Vagina (tissue), 2 donors: Measurements from ENCODE around the gene MXRA7.

ENCODE experiments used
- POLR2A ChIP-seq, 2 donors: fragments of 450-650 bp; IDR thresholded peaks; one replicate each; pipeline ENCODE4 v1.6.1; 2017; ENCODE audit warnings: antibody characterized with exemption in 2 of 2, mild to moderate bottlenecking in 2 of 2, moderate library complexity in 2 of 2
- POLR2AphosphoS5 ChIP-seq, 2 donors: sonication (generic); formaldehyde crosslinking; IDR thresholded peaks; one replicate each; pipeline ENCODE4 v1.9.0; 2017; ENCODE audit warnings: antibody characterized with exemption in 2 of 2, mild to moderate bottlenecking in 2 of 2, low read depth in 1 of 2; ENCODE audit not compliant: insufficient read depth in 1 of 2
- TF ChIP-seq, protein P1 (sequence below), 3 experiments: fragments of 450-650 bp in 2 of 3; fragments of 200-600 bp in 1 of 3; sonication (generic) in 1 of 3; IDR thresholded peaks; one replicate each; pipeline ENCODE4 v1.5.1; 2017 to 2019; ENCODE audit warnings: antibody characterized with exemption in 3 of 3, mild to moderate bottlenecking in 2 of 3, moderate library complexity in 2 of 3

DNA sequence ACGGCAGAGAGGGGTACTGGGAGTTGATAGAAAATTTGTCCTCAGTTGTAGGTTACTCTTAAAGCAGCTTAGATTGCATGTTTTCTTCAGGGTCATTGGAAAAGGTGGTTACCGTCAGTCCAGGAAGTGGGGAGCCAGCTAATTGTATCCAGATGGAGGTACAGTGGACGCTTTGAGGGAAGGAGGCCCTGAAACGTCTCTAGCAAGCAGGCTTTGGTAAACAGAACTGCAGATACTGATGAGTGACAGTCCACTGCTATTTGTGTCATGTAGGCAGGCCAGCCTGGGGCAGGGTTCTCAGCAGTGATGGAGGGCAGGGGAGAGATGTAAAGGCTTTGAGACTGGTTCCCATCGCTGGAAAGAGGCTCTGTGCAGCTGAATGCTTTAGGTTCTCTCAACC, 37.0 kb downstream of the MXRA7 start:
- no peak for TF ChIP-seq POLR2A (IDR thresholded peaks at IDR 0.05)
- TF ChIP-seq, protein P1, sequence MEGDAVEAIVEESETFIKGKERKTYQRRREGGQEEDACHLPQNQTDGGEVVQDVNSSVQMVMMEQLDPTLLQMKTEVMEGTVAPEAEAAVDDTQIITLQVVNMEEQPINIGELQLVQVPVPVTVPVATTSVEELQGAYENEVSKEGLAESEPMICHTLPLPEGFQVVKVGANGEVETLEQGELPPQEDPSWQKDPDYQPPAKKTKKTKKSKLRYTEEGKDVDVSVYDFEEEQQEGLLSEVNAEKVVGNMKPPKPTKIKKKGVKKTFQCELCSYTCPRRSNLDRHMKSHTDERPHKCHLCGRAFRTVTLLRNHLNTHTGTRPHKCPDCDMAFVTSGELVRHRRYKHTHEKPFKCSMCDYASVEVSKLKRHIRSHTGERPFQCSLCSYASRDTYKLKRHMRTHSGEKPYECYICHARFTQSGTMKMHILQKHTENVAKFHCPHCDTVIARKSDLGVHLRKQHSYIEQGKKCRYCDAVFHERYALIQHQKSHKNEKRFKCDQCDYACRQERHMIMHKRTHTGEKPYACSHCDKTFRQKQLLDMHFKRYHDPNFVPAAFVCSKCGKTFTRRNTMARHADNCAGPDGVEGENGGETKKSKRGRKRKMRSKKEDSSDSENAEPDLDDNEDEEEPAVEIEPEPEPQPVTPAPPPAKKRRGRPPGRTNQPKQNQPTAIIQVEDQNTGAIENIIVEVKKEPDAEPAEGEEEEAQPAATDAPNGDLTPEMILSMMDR (IDR thresholded peaks at IDR 0.05), result no peak
- no peak for TF ChIP-seq POLR2AphosphoS5 (IDR thresholded peaks at IDR 0.05; ENCODE audit: insufficient read depth in 1 of 2, low read depth in 1 of 2)
